ENCODE results near the gene KANSL1L.

GRCh38 chr2:210147614-210148013, 23.6 kb downstream of the KANSL1L start:
- TF ChIP-seq CTCF (IDR thresholded peaks at IDR 0.05) = no peak
- no peak for TF ChIP-seq POLR2AphosphoS5 (IDR thresholded peaks at IDR 0.05)
- TF ChIP-seq POLR2A (IDR thresholded peaks at IDR 0.05) = no peak
- no peak for TF ChIP-seq EP300 (IDR thresholded peaks at IDR 0.05)
